CD4-positive, alpha-beta T cell treated with Interferon gamma for 1 hour (primary cell): Measurements from ENCODE around the gene SSU72.
"Not testable (repeated sequence)": the region's sequence is repeated elsewhere in the genome, so short reads cannot be mapped to it uniquely, and the experiment has no call there.

Experiments
- DNase-seq: peaks from one replicate; pipeline ENCODE4 v3.0.0-alpha.2; 2020

The SSU72 gene

GRCh38 chr1:1556961-1557360 is 17.7 kb downstream of the SSU72 start:
- not testable (repeated sequence) for DNase-seq

DNA sequence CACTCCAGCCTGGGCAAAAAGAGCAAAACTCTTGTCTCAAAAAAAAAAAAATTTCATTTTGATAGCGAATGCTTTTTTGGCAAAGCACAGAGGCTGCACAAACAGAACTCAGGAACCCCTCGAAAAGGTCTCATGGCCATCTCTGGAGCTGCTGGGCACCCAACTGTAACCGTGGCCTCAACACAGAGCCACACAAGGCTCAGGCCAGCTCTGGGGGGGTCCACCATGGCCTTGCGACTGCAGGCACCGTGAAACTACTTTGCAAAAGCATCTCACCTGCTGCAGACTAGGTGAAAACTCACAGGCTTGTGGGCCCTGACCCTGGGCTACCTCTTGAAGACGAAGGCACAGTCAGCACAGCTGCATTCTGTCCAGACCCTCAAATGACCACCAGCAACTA is 18.2 kb downstream of the SSU72 start:
- DNase-seq: no peak

GRCh38 chr1:1554926-1555915 is 19.4 kb downstream of the SSU72 start:
- no peak for DNase-seq

DNA sequence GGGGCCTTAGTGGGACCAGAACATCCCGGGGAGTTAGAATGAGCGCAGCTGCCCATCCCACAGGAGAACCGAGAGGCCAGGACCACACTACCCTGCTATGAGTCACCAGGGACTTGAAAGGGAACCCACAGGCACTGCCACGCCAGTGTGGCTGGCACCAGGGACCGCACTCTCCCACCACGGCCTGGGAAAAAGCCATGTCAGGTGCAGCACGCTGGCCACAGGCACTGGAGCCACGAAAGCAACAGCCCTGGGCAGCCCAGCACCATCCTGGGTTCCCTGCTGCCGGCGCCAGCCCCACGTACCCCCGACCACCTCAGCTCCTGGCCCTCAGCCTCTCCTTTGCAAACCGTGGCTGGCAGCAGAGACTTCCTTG is 20.1 kb downstream of the SSU72 start:
- DNase-seq: no peak

- no peak for DNase-seq
Observed at GRCh38 chr1:1553821-1554494, 20.7 kb downstream of the SSU72 start.

DNA sequence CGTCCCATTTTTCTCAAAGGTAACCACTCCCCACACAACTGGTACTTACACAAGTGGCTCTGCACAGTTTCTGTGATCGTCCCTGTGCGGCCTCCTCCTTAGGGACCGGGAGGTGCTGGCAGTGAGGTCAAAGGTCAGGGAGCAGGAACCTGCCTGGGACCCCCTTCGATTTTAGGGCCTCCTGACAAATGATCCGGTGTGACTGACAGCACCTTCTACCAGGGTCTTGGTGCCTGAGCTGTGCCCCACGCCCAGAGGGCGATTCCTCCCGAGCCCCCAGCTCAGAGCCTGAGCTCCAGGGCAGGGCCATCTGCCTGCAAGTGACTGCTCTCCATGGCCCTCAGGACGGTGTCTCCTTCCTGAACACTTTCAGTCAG is 22.4 kb downstream of the SSU72 start:
- DNase-seq: no peak

- DNase-seq: no peak
Observed at GRCh38 chr1:1551524-1552262, 23.0 kb downstream of the SSU72 start.

DNA sequence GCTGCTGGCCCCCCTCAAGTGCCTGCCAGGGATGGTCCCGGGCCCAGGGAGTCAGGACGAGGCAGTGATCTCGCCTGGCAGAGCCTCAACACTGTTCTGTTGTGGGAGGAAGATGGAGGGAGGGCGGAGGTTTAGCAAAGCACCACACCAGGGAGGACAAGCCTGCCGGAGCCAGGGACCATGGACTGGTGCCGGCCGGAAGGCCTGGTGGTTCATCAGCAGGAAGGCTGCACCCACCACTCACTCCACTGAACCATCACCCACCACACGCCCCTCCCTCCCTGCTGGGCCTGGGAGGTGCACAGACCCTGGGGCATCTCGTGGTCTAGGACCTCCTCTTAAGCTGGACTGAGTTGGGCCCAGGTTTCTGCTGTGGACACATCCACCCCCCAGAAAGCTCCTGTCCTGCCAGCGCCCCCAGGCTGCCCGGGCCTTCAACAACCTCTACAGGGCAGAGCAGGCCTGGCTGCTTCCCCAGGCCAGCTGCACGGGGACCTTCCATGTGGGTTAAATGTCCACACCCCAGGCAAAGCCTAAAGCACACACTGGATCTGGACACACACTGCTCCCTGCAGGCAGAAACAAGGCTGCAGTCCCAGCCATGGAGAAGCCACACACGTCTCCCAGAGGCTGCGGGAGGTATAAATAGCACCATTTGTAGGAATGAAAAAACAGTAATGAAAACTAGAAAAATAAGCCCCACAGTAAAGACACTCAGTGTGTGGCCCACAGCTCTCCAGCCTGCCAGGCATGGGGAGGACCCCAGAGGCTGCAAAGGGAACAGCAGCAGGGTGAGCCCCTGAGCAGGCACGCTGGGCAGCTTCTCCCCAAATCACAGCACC is 23.9 kb downstream of the SSU72 start:
- no peak for DNase-seq

- DNase-seq: no peak
Observed at GRCh38 chr1:1550087-1550486, 24.6 kb downstream of the SSU72 start.

GRCh38 chr1:1548591-1548990 is 26.1 kb downstream of the SSU72 start:
- no peak for DNase-seq

DNA sequence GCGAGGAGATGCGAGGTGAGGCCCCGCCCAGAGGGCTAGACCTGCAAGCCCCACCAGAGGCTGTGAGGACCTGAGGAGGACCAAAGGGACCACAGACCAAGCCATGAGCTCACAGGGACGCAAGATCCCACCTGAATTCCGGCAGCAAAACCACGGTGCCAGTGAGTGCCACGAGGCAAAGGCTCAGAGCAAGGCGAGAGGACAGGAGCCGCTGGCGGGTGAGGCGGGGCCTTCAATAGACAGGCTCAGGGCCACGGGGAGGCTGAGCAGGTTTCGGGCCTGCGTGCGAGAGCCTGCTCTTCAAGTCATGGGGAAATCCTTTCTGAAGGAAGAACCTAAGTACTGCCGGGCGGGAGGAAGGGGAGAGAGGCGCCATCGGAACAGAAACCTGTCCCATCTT is 27.2 kb downstream of the SSU72 start:
- no peak for DNase-seq

DNA sequence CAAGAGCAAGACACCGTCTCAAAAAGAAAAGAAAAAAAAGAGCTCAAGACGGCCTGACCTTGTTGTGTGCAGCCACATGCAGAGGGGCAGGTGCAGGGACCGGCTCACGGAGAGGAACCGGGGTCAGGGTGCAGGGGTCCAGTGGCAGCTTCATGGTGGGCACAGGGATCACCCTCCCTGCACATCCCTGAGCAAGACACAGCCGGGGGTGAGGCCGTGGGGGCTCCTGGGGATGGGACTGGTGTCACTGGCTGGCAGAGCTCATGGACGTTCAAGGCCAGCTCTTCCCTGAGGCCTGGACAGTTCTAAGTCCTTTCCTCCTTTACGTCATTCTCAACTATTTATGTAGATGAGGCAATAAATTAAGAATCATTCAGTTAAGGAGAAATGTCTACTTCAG is 27.7 kb downstream of the SSU72 start:
- DNase-seq: no peak

DNA sequence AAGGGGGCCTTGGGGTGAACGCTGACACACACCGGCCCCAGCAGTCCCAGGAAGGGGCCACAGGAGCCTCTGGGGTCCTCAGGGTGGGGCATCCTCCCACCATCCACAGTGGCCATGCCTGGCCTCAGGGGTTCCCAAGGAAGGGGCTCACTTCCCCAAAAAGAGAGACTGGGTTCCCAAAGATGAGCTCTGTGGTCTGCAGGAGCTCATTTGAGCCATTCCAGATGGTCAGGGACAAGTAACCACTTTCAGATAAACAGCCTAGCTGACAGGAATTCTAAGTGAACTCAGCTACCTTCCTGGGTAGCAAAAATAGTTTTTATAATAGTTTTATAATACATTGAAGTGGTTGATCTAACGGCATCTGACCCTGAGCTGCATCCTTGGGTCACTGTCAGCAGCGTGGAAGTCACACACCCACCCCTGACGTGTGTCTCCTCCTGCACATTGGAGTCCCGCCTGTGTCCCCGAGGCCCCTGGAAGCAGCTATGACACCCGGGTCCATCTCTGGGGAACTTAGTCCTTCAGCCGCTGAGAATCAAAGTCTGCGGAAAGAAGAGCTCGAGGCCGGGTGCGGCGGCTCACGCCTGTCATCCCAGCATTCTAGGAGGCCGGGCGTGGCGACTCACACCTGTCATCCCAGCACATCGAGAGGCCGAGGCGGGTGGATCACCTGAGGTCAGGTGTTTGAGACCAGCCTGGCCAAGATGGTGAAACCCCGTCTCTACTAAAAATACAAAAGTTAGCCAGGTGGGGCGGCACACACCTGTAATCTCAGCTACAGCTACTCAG is 28.5 kb downstream of the SSU72 start:
- no peak for DNase-seq

DNA sequence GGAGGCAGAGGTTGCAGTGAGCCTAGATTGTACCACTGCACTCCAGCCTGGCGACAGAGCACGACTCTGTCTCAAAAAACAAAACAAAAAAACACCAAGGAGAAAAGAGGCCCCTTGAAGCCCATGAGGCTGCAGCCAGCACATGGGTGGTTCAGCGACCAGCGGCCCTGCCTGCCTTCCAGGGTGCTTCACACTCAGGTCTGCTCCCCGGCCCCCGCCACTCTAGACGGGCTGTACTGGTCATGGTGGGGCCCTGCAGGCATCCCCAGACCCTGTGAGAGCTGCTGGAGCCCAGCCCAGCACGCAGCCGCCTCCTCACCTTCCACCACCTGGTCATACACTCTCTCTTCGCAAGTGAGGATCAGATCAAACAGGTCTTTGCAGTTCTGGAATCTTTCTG is 30.1 kb downstream of the SSU72 start:
- no peak for DNase-seq

DNA sequence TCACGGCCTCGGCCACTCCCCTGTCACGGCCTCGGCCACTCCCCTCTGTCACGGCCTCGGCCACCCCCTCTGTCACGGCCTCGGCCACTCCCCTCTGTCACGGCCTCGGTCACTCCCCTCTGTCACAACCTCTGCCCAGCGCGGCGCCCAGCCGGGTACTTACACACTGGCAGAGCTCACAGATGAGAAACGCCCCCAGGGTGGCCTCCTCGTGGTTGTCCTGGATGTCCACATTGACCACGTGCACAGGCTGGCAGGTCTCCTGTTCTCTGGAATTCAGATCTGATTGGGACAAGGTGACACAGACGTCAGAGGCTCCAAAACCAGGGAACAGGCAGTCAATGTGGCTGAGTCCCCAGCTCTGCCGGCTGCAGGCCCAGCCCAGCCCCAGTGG is 31.0 kb downstream of the SSU72 start:
- no peak for DNase-seq

- no peak for DNase-seq
Observed at GRCh38 chr1:1542766-1543705, 31.6 kb downstream of the SSU72 start.

- DNase-seq: no peak
Observed at GRCh38 chr1:1541956-1542765, 32.5 kb downstream of the SSU72 start.

- DNase-seq: no peak
Observed at GRCh38 chr1:1540818-1541628, 33.6 kb downstream of the SSU72 start.
